GM18519 (cell line): ENCODE data around the gene DOK6.

Source experiments
- ATAC-seq: cut with Tn5 transposase; IDR thresholded peaks from one replicate; pipeline ENCODE4 v1.9.1; 2021; ENCODE audit warnings: mild to moderate bottlenecking, moderate library complexity; ENCODE audit not compliant: unreplicated experiment, low FRiP score

DOK6 gene

DNA sequence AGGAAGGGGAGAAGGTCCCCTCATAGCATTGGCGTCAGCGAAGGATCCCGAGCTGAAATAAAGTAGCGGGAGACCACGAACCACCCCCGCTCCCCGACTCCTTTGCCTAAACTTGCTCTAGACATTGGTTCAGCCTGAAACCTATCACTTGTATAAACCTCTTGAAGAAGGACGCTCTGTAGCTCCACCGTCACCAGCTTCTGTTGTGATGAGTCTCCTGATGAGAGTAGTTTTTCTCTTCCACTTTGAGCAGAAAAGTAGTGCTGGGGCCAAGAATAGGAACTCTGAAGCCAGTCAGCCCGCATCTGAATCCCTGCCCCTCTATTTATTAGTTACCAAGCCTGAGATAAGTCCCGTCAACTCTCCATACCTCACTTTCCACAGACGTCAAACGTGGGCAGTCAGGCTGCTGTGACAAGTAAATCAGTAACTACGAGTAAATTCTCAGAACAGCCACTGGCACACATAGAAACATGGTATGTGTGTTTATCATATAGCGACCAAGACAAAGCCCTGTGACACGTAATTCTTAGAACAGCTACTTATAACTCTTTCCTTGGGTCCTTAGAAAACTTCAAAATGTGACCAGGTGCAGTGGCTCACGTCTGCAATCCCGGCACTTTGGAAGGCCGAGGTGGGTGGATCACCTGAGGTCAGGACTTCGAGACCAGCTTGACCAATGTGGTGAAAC is 485.3 kb downstream of the DOK6 start:
- ATAC-seq, result peak; percentile 72

DNA sequence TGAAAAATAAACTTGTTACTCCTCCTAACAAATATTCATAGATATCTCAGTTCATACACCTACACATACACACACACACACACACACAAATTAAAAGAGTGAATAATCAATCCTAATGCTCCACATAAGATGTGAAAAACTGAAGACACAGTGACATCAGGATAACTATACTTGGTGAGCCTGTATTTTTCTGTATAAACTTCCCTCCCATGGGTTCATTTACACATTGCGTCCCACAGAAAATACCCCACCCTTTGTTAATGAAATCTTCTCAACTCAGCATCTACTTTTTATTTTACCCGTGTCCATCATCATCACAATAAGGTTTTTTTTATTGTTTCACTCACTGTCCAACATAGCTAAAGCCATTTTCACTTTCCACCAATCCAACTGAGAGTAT is 486.6 kb downstream of the DOK6 start:
- ATAC-seq, result no peak

DNA sequence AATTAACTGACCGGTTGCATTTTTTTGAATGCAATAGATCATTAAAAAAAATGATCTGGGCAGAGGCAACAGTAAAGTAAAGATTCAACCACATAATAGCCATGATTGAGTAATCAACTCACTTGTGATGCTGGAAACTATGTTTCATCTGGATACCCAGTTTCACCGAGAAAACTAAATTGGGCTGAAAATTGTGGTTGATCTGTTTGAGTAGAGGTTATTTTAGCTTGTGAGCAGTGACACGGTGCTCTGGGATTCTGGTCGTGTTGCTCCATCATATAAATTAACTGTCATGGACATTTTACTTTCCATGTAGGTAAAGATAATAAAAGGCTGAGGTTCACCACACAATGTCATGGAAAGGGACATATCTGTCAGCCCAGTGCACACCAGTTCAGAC is 488.3 kb downstream of the DOK6 start:
- ATAC-seq, result no peak

DNA sequence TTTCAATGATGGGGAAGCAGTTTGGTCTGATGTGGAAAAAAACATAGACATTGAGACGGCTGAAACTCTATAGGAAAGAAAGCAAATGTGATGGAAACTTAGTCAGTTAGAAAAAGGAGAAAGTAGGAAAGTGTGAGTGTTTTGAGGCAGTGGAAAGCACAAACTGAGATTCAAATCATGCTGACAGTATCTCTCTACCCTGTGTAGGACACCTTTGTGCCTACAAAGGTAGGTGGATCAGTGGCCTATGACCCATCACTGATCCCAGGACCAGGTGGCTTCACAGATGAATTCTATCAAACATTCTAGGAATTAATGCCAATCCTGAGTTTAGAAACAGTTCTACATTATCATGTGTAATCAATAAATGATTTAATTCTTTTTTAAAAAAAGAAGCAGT is 489.9 kb downstream of the DOK6 start:
- ATAC-seq, result no peak

DNA sequence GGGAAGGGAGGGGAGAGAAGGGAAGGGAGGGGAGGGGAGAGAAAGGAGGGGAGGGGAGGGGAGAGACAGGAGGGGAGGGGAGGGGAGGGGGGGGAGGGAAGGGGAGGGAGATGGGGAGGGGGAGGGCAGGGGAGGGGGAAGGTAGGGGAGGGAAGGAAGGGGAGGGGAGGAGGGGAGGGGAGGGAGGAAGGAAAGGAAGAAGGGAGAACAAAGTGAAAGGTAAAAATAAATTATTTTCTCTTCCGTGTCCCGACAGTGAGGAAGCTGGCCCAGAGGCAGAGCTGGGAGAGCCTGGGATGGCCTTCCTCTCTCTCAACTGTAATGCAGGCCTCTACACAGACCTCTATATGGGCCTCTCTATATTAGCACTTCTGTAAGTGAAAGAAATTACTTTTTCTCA is 493.8 kb downstream of the DOK6 start:
- no peak for ATAC-seq

DNA sequence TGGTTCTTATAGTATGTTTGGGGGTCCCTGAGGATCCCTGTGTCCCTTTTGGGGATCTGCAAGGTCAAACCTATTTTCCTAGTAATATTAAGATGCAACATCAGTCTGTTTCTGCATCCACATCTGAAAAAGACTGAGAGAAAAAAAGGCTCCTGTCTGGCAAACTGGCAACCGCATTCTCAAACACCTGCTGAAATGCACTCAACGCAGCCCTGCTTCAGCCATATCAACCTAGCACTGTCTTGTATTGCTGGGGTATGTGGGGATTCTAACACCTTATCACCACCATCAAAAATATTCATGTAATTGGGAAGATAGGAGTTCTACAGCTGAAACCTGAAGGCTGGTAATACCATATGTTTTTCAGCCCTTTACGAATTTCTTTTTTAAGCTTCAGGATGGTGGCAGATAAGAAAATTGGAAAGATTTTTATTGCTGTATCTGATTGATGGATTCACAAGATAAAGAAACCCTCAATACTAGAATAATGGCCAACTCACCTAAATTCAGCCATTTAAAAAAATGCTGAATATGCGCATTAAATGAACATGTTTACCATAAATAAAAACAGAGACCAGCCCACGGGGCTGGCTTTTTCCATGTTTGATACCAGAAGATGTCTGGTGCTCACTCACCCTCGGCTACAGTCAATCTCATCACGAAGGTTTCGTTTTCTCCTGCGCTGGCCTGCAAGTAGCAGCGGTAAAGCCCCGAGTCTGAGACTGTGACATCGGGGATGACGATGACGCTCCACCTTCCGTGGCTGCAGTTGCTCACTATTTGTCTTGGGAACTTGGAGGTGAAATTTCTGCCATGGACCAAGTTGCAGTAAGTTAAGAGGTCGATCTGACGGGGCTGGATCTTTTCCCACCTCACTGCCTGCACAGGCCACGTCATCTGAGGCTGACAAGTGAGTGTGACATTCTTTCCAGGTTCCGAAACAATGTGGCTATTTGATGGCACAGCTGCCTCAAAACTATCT is 494.7 kb downstream of the DOK6 start:
- no peak for ATAC-seq

DNA sequence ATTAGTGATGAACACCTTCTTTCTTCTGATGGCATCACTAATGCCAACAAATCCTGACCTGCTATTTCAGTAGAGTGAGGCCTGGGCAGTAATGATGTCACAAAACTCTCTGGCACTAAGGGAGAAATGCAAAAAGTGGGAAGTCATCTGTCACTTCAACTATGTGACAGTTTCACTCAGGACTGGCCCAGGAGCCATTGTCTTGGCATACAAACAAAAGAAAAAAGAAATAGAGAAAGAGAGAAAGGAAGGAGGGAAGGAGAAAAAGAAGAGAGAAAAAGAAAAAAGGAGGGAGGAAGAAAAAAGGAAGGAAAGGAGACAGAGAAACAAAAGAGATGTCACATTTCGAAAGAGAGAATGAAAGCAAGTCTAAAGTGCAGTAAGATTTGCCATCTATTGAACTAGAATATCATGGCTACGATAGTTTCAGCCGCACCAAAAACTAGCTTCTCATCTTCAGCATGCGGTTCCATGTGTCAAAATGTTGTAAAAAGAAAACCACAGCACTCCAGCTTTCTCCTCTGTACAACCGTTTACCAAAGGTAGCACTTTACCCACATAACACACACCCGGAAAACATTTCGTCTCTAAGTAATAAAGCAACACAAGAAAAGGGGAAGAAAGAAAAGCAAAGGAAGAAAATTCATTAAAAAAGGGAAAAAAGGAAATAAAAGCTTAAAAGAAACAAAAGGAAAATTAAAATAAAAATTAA is 496.9 kb downstream of the DOK6 start:
- peak; percentile 47 for ATAC-seq

DNA sequence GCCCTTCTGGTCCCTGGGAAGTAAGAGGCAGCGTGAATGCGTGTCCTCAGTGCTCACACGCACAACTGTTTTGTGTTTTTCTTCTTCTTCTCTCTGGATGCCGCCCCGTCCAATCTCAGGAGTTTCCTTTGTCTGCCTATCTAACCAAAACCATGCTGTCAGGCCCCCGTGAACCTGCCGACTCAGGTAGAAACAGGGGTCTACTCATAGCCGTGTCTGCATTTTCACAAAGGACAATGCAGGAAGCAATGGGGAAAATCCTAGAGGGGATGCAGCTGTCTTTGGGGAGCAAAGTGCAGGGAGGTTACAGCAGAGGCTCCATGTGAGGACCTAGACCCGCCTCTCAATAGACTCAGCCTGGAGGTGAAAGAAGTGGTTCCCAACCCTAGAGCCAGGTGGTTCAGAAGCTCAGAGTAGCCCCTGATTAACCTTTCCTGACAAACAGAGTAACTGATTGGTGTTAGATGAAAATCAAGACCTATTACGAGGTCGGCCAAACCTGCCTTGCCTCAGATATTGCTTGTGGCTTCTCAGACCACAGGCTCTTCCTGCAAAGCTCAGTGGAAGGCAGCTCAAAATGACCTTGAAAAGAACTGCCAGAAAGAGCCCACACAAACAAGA is 497.7 kb downstream of the DOK6 start:
- no peak for ATAC-seq
